ENCODE measurements around the gene DNAAF5. TPM values are rescaled to one million over a fixed set of nuclear protein-coding genes. Genes with fewer than 3 reads are reported as not detected.

DNAAF5 gene
- total and polyA plus RNA-seq, 3 donors from 2014 or later: 21.1 to 67.0 (median 52.6) TPM

DNA sequence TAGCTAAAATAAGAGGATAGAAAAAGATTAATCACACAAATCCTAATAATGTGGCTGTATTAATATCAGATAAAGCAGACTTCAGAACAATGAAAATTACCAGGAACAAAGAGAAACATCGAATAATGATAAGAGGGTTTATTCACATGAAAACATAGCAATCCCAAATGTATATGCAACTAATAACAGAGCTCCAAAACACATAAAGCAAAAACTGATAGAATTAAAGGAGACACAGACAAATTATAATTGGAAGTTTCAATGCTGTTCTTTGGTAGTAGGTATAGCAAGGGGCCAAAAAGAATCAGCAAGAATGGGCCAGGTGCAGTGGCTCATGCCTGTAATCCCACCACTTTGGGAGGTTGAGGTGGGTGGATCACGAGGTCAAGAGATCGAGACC is 23.4 kb upstream of the DNAAF5 start:
- no peak for TF ChIP-seq POLR2A (IDR thresholded peaks at IDR 0.05)
- TF ChIP-seq, protein P1, sequence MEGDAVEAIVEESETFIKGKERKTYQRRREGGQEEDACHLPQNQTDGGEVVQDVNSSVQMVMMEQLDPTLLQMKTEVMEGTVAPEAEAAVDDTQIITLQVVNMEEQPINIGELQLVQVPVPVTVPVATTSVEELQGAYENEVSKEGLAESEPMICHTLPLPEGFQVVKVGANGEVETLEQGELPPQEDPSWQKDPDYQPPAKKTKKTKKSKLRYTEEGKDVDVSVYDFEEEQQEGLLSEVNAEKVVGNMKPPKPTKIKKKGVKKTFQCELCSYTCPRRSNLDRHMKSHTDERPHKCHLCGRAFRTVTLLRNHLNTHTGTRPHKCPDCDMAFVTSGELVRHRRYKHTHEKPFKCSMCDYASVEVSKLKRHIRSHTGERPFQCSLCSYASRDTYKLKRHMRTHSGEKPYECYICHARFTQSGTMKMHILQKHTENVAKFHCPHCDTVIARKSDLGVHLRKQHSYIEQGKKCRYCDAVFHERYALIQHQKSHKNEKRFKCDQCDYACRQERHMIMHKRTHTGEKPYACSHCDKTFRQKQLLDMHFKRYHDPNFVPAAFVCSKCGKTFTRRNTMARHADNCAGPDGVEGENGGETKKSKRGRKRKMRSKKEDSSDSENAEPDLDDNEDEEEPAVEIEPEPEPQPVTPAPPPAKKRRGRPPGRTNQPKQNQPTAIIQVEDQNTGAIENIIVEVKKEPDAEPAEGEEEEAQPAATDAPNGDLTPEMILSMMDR (IDR thresholded peaks at IDR 0.05): no peak
- H3K36me3 ChIP-seq (ENCODE audit: low read depth, missing control alignments): no peaks in the 10 kb centered on the region
- H3K27ac ChIP-seq: no peak overlapping the region
- H3K9me3 ChIP-seq: no peaks in the 10 kb centered on the region
- 95% methylated on average over 3 of the region's 3 CpGs for WGBS, 2 donors
- no peak for DNase-seq
- no peak overlapping the region for H3K4me3 ChIP-seq
- intact Hi-C loops (cut with DNase I; ENCODE audit: low total_unique reads): no loop called here
- peaks cover 7% of the 10 kb centered on the region for H3K4me1 ChIP-seq
- H3K27me3 ChIP-seq: no peaks in the 10 kb centered on the region

DNA sequence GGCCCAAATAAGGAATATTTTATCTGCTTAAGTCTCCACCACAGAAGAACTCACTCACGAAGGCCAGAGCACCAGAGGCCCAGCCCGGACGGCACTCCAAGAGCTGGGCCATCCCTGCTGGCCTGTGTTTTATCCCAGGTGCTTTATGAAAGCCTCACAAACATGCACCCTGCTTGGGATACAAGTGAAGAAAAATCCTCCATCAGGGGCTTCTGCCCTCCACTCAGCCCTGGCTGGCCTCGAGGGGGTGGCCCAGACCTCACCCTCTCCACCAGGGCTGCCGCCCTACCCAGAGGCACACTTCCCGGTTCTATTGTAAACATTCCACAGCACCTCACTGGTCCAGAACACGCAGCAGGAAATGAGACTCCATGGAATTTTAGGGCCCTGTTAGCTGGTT is 19.8 kb upstream of the DNAAF5 start:
- H3K27ac ChIP-seq: no peak overlapping the region
- H3K9me3 ChIP-seq: no peaks in the 10 kb centered on the region
- H3K4me1 ChIP-seq: peaks cover 7% of the 10 kb centered on the region
- no peak overlapping the region for H3K4me3 ChIP-seq
- H3K27me3 ChIP-seq: no peaks in the 10 kb centered on the region
- no peaks in the 10 kb centered on the region for H3K36me3 ChIP-seq (ENCODE audit: low read depth, missing control alignments)
- no peak for DNase-seq
- no peak for TF ChIP-seq POLR2A (IDR thresholded peaks at IDR 0.05)
- TF ChIP-seq, protein P1 (IDR thresholded peaks at IDR 0.05): no peak
- intact Hi-C loops (cut with DNase I; ENCODE audit: low total_unique reads): no loop called here
- 91 to 100% methylated on average over 7 of the region's 7 CpGs for WGBS, 2 donors

DNA sequence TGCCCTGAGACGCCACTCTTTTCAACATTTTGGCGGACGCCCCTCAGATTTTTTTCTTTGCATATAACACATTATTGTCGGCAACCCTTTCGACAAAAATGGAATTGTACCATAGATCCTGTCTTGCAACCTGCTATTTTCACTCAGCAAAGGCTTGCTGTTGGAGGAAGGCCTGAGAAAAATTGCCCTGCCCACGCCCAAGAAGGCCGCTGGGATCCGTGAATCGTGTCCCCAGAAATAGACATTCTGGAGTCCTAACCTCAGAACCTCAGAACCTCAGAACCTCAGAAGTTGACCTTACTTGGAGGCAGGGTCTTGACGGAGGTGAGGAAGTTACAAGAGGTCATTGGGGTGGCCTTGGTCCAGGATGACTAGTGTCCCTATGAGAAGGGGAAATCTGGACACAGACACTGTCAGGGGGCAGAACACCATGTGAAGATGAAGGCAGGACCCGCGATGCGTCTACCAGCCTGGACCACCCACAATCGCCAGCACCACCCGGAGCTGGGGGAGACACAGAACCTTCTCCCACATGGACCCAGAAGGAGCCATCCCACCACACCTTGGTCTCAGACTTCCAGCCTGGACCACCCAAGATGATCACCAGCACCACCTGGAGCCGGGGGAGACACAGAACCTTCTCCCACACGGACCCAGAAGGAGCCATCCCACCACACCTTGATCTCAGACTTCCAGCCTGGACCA is 19.1 kb upstream of the DNAAF5 start:
- intact Hi-C loops (cut with DNase I; ENCODE audit: low total_unique reads): no loop called here

DNA sequence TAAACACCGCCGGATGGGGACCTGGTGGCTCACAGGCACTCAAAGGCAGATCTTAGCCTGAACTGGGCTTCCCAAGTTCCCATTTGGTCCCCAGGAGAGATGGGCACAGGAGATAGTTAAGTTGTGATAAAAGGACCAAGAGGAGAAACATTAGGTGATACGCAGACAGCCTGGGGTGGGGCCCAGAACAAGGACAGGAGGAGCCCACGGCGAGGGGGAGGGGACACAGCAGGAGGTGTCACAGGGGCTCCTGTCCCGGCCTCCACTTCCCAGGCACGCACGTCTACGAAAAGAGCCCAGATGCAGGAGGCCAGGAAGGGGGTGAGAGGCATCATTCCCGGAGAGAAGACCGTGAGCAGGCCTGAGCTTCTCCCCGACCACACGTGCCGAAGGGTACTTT is 16.3 kb upstream of the DNAAF5 start:
- WGBS, 2 donors: 84 to 88% methylated on average over 14 of the region's 14 CpGs
- Histone ChIP-seq H3K4me3 (no peak overlapping the region), H3K36me3 (ENCODE audit: low read depth, missing control alignments) (no peaks in the 10 kb centered on the region), H3K4me1 (peaks cover 8% of the 10 kb centered on the region), H3K27ac (no peak overlapping the region), H3K27me3 (no peaks in the 10 kb centered on the region), H3K9me3 (no peaks in the 10 kb centered on the region)
- no peak for DNase-seq
- intact Hi-C loops (cut with DNase I; ENCODE audit: low total_unique reads): no loop called here
- TF ChIP-seq POLR2A (IDR thresholded peaks at IDR 0.05): no peak
- TF ChIP-seq, protein P1 (IDR thresholded peaks at IDR 0.05): no peak

More for the DNA sequence above, 19.1 kb upstream of the DNAAF5 start:
- no peak for DNase-seq
- Histone ChIP-seq H3K4me1 (peaks cover 8% of the 10 kb centered on the region), H3K4me3 (no peak overlapping the region), H3K36me3 (ENCODE audit: low read depth, missing control alignments) (no peaks in the 10 kb centered on the region), H3K27me3 (no peaks in the 10 kb centered on the region), H3K27ac (no peak overlapping the region), H3K9me3 (no peaks in the 10 kb centered on the region)
- TF ChIP-seq POLR2A (IDR thresholded peaks at IDR 0.05): no peak
- TF ChIP-seq, protein P1 (IDR thresholded peaks at IDR 0.05): no peak
- 94% methylated on average over 17 of the region's 17 CpGs for WGBS, 2 donors
